Measurements from ENCODE around the gene UBE2S.

DNA sequence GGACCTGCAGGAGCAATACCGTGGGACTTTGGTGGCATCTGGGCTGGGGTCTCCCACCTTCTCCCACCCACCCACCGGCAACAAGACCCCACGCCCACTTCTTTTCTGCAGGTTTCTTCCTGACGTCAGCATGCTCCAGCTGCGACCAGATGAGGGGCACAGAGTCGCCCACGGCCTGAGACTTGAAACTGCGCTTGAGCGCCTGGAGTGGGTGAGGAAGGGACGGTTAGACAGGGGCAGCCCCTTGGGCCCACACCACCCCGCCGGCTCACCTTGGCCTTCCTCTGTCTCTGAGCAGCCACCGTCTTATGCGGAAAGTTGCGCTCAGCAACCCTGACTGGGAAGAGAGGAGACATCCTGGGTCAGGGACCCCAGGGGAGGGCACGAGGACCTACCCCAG is 46.7 kb downstream of the UBE2S start:
- TF ChIP-seq, protein P1, sequence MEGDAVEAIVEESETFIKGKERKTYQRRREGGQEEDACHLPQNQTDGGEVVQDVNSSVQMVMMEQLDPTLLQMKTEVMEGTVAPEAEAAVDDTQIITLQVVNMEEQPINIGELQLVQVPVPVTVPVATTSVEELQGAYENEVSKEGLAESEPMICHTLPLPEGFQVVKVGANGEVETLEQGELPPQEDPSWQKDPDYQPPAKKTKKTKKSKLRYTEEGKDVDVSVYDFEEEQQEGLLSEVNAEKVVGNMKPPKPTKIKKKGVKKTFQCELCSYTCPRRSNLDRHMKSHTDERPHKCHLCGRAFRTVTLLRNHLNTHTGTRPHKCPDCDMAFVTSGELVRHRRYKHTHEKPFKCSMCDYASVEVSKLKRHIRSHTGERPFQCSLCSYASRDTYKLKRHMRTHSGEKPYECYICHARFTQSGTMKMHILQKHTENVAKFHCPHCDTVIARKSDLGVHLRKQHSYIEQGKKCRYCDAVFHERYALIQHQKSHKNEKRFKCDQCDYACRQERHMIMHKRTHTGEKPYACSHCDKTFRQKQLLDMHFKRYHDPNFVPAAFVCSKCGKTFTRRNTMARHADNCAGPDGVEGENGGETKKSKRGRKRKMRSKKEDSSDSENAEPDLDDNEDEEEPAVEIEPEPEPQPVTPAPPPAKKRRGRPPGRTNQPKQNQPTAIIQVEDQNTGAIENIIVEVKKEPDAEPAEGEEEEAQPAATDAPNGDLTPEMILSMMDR (IDR thresholded peaks at IDR 0.05; ENCODE audit: insufficient read depth, low read length, poor library complexity, severe bottlenecking) = no peak
- TF ChIP-seq EZH2phosphoT487 (conservative IDR thresholded peaks at IDR 0.05; ENCODE audit: low read length) = no peak
